ENCODE measurements around the gene RUSF1. TPM values are rescaled to one million over a fixed set of nuclear protein-coding genes. Genes with fewer than 3 reads are reported as not detected.

The RUSF1 gene
- total RNA-seq, 6 donors from 2014 or later, result 46.8 to 132 (median 80.6) TPM

- DNase-seq, result peak in 1 of 2 donors; percentile 72
- Histone ChIP-seq H3K36me3 (peaks cover 4 to 75% (median 44%) of the 10 kb centered on the region in 4 donors), H3K4me3 (no peak overlapping the region), H3K4me1 (peaks cover under 1 to 18% (median 9%) of the 10 kb centered on the region in 4 donors), H3K9me3 (no peaks in the 10 kb centered on the region), H3K27me3 (no peaks in the 10 kb centered on the region), H3K27ac (no peak overlapping the region)
- TF ChIP-seq POLR2AphosphoS5 (IDR thresholded peaks at IDR 0.05) (no peak), EP300 (IDR thresholded peaks at IDR 0.05) (no peak), POLR2A (IDR thresholded peaks at IDR 0.05) (no peak), CTCF (IDR thresholded peaks at IDR 0.05) (no peak)
- no peak for ATAC-seq (ENCODE audit: low FRiP score in 2 of 2)
- 96 to 97% methylated on average over 18 of the region's 18 CpGs for WGBS, 2 donors
Measured at GRCh38 chr16:31493506-31494125, 14.6 kb downstream of the RUSF1 start.

- DNase-seq (no peak), ATAC-seq (ENCODE audit: low FRiP score in 2 of 2) (no peak)
- H3K9me3 ChIP-seq, result no peaks in the 10 kb centered on the region
- 90 to 95% methylated on average over 6 to 8 of the region's 8 CpGs for WGBS, 2 donors
- H3K36me3 ChIP-seq, result peaks cover 4 to 60% (median 34%) of the 10 kb centered on the region in 4 donors
- H3K4me3 ChIP-seq, result no peak overlapping the region
- H3K27ac ChIP-seq, result no peak overlapping the region
- peaks cover 0 to 3% (median 0%) of the 10 kb centered on the region in 4 donors for H3K27me3 ChIP-seq
- TF ChIP-seq POLR2AphosphoS5 (IDR thresholded peaks at IDR 0.05) (no peak), POLR2A (IDR thresholded peaks at IDR 0.05) (no peak), EP300 (IDR thresholded peaks at IDR 0.05) (no peak), CTCF (IDR thresholded peaks at IDR 0.05) (no peak)
- peaks cover 15 to 31% (median 24%) of the 10 kb centered on the region in 4 donors for H3K4me1 ChIP-seq
Measured at GRCh38 chr16:31491778-31492418, 16.3 kb downstream of the RUSF1 start.

DNA sequence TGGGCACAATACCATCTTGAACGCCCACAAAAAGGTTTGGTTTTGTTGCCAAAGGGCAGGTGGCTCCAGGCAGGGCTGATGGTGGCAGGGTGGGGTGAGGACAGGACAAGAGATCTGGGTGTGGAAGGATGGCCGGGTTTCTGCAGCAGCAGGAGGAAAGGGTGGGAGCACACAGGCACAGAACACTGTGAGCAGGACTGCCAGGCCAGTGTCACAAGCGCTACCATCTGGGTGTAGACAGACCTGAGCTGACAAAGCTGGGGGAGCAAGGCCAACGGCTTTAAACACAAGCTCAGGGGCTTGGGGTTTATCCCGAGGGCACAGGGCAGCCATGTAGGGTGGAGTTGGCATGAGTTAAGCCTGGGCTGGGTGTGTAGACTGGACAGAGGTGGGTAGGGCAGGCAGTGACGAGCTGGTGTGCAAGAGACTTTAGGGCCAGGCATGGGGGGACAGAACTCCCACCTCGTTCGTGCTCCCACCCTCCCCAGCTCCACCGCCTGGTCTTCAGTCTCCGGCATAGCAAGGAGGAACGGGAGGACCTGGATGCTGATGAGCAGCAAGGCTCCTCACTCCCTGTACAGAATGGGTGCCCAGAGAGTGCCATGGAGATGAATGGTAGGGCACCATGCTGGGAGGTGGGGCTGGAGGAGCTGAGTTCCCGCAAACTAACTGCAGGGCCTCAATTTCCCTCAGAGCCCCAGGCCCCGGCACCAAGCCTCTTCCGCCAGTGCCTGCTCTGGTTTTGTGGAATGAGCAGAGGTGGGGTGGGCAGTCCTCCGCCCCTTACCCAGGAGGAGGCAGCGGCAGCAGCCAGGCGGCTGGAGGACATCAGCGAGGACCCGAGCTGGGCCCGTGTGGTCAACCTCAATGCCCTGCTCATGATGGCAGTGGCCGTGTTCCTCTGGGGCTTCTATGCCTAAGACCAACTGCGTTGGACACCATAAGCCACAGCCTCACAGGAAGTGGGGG, 18.3 kb downstream of the RUSF1 start:
- peaks cover 0 to 3% (median 0%) of the 10 kb centered on the region in 4 donors for H3K27me3 ChIP-seq
- no peaks in the 10 kb centered on the region for H3K9me3 ChIP-seq
- 79 to 92% methylated on average over 9 to 22 of the region's 22 CpGs for WGBS, 2 donors
- TF ChIP-seq POLR2AphosphoS5 (IDR thresholded peaks at IDR 0.05) (no peak), POLR2A (IDR thresholded peaks at IDR 0.05) (no peak), CTCF (IDR thresholded peaks at IDR 0.05) (no peak), EP300 (IDR thresholded peaks at IDR 0.05) (no peak)
- H3K4me3 ChIP-seq, result no peak overlapping the region
- DNase-seq (no peak), ATAC-seq (ENCODE audit: low FRiP score in 2 of 2) (no peak)
- H3K36me3 ChIP-seq, result peaks cover 4 to 40% (median 25%) of the 10 kb centered on the region in 4 donors
- H3K27ac ChIP-seq, result no peak overlapping the region
- H3K4me1 ChIP-seq, result peaks cover 16 to 34% (median 26%) of the 10 kb centered on the region in 4 donors

DNA sequence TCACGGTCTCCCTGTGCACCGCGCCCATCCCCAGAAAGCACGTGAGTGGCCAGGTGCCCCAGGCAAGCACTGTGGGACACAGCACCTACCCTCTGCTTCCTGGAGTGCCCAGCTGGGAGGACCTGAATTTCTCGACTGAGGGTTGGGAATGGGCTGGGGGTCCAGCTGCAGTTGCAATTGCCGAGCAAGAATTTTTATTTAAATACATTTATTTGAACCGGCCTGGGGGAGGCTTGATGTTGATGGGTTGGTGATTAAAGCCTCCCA, 19.0 kb downstream of the RUSF1 start:
- Histone ChIP-seq H3K4me3 (no peak overlapping the region), H3K4me1 (peaks cover 18 to 35% (median 27%) of the 10 kb centered on the region in 4 donors), H3K36me3 (peaks cover 4 to 38% (median 25%) of the 10 kb centered on the region in 4 donors), H3K9me3 (no peaks in the 10 kb centered on the region), H3K27me3 (peaks cover 0 to 3% (median 0%) of the 10 kb centered on the region in 4 donors), H3K27ac (no peak overlapping the region)
- ATAC-seq (ENCODE audit: low FRiP score in 2 of 2) (no peak), DNase-seq (no peak)
- 88 to 93% methylated on average over 7 of the region's 7 CpGs for WGBS, 2 donors
- no peak for TF ChIP-seq CTCF (IDR thresholded peaks at IDR 0.05)
- TF ChIP-seq EP300 (IDR thresholded peaks at IDR 0.05), result no peak
- TF ChIP-seq POLR2A (IDR thresholded peaks at IDR 0.05), result no peak
- no peak for TF ChIP-seq POLR2AphosphoS5 (IDR thresholded peaks at IDR 0.05)
